ENCODE results near the gene CCDC178.

CCDC178 gene

DNA sequence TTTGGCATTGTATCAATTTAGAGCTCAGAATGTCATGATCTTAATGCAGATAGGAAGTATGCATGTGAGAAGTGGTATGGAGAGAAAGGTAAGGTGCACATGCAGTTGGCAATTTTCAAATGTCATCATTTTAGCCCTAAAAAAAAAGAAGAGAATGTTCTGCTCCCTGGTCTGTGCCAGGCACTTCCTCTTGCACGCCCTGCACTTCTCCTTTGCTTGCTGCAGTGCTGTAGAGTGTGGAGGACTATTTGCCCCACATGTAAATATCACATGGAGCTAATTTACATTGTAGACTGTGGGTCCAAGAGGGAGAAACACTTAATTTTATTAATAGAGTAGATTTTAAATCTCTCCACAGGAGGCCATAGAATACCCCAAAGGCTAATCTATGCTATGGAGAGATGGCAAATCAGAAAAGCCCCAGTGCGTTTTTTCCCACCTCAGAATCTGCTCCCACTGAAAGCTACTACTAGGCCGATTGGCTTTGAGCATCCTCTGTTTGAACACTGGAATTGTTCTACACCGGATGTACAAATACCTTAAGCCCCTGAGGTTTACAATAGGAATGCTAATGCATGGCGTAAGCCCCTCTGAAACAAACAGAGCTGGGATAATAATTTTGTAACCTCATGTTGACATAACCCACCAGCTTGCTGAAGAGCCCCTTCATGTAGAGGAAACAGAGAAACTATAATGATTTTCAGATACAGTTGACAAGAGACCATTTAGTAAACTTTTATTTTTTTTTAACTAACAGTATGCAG lies 530.5 kb downstream of the CCDC178 start:
- DNase-seq = no peak

DNA sequence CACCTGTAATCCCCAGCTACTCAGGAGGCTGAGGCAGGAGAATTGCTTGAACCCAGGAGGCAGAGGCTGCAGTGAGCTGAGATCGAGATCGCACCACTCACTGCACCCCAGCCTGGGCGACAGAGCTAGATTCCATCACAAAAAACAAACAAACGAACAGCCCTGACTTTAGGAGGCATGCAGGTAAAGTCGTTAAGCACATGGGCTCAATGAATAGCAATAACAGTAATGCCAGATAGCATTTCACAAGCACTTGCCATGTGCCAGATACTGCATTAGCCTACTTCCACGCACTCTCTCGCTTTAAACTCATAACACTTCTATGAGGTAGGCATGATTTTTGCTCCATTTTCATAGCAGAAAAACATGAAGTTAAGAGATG lies 532.1 kb downstream of the CCDC178 start:
- DNase-seq = no peak

DNA sequence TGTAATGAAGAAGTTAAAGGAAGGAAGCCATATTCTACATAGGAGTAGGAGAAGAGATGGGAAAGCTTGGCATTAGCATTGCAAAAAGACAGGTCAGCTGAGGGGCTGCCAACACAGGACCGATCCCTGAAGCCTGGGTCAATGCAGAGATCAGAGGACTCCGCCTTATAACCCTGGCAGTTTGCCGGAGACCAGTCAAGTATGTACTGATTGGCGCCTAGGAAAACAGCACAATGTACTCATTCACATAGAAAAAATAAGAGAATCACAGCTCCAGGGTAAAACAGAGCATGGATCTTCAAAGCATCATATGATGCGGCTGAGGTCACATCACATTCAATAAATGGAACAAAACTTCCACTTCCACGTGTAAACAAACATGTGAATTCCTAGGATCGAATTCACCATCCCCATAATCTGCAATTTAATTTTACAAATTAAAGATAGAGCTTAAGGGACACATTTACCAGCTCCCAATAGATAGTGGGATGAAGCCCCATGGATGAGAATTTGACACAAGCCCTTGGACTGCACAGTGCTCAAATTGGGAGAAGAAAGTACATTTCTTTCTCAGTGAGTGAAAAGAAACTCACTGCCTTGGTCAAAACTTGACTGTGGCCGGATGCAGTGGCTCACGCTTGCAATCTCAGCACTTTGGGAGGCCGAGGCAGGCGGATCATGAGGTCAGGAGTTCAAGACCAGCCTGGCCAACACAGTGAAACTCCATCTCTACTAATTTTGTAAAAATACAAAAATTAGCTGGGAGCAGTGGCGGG lies 532.7 kb downstream of the CCDC178 start:
- DNase-seq = no peak

DNA sequence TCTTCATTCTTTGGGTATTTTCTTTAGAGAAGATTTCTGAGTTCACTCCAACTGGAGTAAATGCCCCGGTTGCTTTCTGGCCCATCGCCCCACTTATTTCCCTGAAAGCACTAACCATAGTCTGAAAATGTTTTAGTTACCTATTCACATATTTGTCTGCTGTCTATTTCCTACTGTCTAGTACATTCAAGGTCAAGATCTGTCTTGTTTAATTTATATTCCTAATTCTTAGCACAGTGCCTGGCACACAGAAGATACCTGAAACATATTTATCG lies 533.3 kb downstream of the CCDC178 start:
- no peak for DNase-seq

DNA sequence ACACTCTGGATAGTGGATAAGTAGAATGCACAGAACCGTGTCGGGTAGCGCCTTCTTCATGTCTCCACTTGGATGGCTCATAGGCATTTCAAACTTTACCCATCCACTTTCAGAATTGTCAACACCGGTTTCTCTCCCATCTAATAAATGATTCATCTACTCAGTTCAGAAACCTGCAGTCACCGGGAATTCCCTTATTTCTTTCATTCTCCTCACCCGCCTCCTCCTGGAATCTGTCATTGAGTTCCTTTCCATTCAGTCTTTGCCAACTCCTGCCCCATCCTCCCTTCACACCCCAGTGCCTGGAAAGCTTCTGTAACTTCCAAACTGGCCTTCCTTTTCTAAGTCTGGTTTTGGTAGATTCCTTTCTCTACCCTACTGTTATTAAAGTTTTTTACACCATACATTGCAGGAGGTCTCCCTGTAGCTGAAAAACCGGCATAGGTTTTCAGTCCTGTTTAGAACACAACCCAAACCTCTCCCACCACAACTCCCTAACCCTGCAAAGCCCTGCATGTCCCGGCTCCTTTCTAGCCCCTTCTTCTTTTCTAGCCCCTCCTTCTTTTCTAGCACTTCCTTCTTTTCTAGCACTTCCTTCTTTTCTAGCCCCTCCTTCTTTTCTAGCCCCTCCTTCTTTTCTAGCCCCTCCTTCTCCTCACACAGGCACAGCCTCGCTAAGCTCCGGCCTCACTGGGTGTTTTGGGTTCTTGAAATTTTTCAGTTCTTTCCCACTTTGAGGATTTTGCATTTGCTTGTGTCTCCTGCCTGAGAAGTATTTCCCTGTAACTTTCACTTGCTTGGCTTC lies 533.8 kb downstream of the CCDC178 start:
- no peak for DNase-seq

DNA sequence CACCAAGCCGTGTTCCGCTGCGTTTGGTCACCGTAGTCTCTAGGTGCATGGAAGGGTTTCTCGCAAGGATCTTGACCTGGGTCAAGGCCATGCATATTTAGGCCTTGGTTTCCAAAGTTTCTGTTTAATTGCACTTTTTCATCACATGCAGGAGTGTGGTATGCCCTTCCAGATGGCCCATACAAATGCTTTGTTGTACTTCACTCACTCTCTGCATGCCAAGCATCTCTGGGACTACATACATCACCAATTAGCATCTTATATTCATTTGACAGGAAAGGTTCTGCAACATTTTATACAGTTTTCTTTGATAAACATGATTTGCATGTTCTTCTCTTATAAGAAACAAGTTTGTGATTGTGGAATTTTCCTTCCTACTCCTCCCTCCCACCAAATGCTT lies 534.9 kb downstream of the CCDC178 start:
- no peak for DNase-seq

DNA sequence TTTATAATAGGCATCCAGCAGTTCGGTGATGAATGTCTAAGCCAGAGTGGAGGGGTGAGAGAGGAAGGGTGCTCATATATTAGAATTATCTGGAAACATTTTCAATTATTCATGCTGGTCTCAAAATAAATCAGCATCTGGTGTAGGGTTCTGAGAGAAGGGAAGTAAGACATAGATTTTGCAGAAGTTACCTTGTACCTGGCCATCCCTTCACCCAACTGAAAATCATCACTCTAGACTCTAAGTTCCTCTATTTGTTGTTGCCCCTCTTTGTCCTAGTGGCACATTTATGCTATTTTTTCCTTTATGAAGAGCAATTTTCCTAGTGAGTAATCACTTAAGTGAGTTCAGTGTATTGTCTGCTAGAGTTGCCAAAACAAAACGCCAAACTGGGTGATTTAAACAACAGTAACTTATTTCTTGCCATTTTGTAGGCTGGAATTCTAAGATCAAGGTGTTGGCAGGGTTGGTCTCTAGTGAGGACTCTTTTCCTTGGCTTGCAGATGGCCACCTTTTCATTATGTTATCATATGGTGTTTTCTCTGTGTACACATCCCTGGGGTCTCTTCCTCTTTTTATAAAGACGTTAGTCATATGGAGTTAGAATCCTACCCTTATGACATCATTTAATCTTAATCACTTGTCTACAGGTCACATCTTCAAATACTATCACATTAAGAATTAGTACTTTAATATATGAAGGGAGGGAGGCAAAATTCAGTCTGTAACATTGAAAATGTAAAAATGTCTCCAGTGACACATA lies 537.8 kb downstream of the CCDC178 start:
- no peak for DNase-seq

DNA sequence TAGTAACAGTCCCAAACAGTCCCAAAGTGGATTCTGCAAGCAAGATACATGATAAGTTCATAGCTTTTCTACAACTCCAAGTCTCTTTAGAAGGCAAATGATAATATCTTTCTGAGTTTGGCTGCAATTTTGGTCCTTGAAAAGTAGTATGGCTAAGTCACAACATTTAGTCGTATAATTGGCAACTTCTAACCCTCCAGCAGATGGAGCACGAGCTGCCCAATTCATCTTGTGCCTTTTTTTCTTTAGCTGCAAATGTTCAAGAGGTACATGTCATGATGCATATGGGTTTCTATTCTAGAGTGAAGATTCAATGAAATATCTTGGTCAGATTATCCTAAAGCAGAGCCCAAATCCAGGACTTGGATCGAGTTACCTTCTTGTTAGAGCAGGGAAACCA lies 540.7 kb downstream of the CCDC178 start:
- no peak for DNase-seq

DNA sequence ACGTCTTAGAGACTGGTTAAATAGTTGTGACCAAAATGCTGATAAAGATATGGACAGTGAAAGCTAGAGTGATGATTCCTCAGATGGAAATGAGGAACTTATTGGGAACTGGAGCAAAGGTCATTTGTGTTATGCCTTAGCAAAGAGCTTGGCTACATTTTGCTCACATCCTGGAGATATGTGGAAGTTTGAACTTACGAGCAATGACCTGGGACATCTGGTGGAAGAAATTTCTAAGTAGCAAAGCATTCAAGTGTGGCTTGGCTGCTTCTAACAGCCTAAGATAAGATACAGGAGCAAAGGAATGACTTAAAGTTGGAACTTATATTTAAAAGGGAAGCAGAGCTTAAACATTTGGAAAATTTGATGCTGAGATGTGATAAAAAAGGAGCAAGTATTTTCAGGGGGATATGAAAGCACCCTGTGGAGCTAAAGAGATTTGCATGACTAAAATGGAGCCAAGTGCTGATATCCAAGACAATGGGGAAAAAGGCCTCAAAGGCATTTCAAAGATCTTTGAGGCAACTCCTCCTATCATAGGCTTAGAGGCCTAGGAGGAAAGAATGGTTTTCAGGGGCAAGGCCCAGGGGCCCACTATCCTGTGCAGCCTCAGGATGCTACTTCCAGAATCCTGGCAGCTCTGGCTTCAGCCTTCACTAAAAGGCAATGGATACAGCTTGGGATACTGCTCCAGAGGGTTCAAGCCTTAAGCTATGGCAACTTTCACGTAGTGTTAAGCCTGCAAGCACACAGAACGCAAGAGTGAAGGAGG lies 543.6 kb downstream of the CCDC178 start:
- no peak for DNase-seq

DNA sequence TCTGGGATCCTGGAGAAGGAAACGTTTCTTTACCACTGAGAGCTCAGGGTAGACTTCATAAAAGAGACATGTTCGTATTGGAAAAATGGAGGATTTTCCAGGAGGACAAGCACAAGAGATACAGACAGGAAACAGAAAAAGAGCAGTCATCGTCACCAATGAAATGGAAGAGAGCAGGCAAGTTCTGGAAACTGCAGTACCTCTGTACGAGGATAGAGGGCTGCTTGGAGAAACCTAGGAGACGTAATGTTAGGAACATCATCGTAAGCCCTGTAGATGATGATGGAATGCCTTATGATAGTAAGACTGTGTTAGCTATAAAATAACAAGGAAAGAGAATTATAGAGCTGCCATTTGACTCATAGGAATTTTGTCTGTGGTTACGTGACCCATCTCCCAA lies 546.6 kb downstream of the CCDC178 start:
- no peak for DNase-seq

DNA sequence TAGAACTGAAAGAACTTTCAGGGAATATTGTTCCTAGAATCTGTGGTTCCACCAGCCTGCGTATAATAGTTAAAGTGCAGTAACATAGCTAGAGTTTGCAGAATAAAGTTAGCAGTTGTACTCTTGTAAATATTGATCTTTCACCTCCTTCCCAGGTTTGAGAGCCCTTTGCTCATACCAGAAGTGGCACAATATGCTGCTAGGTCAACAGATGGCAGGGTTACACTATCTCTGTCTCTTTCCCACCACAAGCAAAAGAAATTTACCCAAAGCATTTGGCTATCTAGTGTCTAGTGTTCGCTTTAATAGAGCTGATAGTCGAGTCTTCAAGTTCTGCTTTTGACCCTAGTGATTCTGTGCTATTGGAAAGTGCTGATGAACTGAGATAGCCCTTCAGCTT lies 548.7 kb downstream of the CCDC178 start:
- no peak for DNase-seq

DNA sequence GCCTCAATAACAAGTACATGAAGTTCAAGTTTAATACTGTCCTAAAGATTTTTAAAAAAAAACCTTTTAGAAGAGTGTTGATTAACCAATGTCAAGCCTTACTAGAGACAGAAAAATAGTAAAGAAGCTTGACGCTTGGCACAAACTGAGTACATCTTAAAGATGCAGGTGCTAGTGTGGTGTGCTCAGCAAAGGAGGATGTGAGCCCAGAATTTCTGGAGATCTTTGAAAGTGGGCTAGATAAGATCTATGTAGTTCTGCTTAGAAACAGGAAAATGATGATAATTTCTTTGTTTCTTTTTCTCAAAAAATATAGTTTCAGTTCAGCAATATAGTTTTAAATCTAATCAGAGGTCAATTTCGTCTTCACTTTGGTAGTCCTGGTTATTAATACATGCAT lies 549.4 kb downstream of the CCDC178 start:
- DNase-seq = no peak

DNA sequence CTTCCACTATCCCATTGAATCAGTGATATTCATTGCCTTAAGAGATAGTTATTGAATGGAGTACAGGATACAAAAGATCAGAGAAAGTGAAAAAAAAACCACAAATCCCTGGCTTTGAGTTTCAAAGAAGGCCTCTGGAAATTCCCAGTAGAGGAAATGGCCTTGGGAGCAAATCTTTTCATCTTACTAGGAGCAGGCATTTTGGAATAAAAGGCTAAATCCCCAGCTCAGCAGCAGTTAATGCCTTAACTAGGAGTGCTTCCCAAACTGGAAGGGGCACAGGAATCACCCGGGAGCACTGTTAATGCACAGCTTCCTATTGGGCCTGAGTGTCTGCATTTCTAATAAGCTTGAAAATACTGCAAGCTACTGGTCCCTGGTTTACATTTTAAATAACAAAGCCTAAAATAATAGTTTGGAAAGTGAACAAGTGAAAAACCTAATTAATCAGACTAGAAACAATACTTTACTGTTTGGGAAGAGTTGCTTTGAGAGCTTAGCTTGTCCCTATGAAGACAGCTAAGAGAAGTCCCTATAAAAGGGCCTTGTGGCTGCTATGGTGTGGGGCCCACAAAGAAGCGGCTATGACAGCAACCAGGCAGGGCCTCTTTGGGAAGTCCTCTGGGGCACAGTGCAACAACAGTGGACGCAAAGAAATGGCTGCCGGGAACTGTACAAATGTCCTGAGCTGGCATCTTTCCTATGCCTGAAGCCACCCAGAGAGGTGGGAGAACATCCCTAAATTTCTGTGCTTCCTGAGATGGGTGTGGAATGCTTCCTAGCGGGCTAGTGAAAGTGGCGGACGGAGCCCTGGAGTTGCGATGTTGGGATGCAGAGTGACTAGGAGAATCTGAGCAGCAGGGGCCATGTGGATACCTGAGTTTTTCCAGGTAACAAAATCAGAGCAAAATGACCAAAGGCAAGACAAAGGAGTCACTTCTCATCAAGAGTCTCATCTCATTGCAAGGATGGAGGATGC lies 550.6 kb downstream of the CCDC178 start:
- DNase-seq = no peak

DNA sequence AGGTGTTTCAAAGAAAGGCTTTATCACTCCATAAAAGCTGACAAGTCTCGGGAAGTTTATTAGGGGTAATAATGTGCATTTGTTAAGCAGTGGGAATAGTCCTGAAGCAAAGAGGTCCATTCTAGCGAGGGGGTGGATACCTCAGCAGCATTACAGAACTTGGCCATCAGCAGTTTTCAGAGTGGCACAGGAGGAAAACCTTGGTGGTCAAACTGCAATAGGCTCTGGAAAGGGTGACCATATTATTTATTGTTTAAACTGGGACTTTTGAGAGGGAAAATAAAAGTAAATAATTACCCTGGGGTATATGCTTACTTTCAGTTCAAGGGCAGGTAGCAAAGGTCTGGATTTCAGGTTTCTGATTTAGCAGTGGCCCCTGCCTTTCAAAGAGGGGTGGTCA lies 552.2 kb downstream of the CCDC178 start:
- no peak for DNase-seq
